Measurements from ENCODE around the gene IL1RAP.

IL1RAP gene

GRCh38 chr3:190495354-190495753 lies 18.5 kb upstream of the IL1RAP start:
- Histone ChIP-seq H3K9me3 (no peaks in the 10 kb centered on the region), H3K27ac (no peak overlapping the region), H3K36me3 (no peaks in the 10 kb centered on the region), H3K27me3 (peaks cover 36% of the 10 kb centered on the region), H3K4me1 (ENCODE audit: control insufficient read depth in 1 of 2, insufficient read depth in 1 of 2, low read depth in 1 of 2, low read length in 1 of 2) (no peaks in the 10 kb centered on the region), H3K4me3 (ENCODE audit: low read depth in 1 of 2, low read length in 1 of 2) (no peak overlapping the region)
- no peak for TF ChIP-seq CTCF (IDR thresholded peaks at IDR 0.05)

- no peaks in the 10 kb centered on the region for H3K36me3 ChIP-seq
- no peak for TF ChIP-seq CTCF (IDR thresholded peaks at IDR 0.05)
Observed at GRCh38 chr3:190495796-190496195, 18.1 kb upstream of the IL1RAP start.

GRCh38 chr3:190496859-190497258 lies 17.0 kb upstream of the IL1RAP start:
- Histone ChIP-seq H3K4me1 (ENCODE audit: control insufficient read depth in 1 of 2, insufficient read depth in 1 of 2, low read depth in 1 of 2, low read length in 1 of 2) (no peaks in the 10 kb centered on the region), H3K27ac (no peak overlapping the region), H3K27me3 (peaks cover 29% of the 10 kb centered on the region), H3K4me3 (ENCODE audit: low read depth in 1 of 2, low read length in 1 of 2) (no peak overlapping the region), H3K9me3 (no peaks in the 10 kb centered on the region), H3K36me3 (no peaks in the 10 kb centered on the region)
- TF ChIP-seq CTCF (IDR thresholded peaks at IDR 0.05) = no peak

More at GRCh38 chr3:190495796-190496195, 18.1 kb upstream of the IL1RAP start:
- Histone ChIP-seq H3K27me3 (peaks cover 36% of the 10 kb centered on the region), H3K27ac (no peak overlapping the region), H3K9me3 (no peaks in the 10 kb centered on the region), H3K4me3 (ENCODE audit: low read depth in 1 of 2, low read length in 1 of 2) (no peak overlapping the region), H3K4me1 (ENCODE audit: control insufficient read depth in 1 of 2, insufficient read depth in 1 of 2, low read depth in 1 of 2, low read length in 1 of 2) (no peaks in the 10 kb centered on the region)

- peaks cover 29% of the 10 kb centered on the region for H3K27me3 ChIP-seq
- H3K36me3 ChIP-seq = no peaks in the 10 kb centered on the region
- no peak overlapping the region for H3K4me3 ChIP-seq (ENCODE audit: low read depth in 1 of 2, low read length in 1 of 2)
- TF ChIP-seq CTCF (IDR thresholded peaks at IDR 0.05) = no peak
- H3K4me1 ChIP-seq (ENCODE audit: control insufficient read depth in 1 of 2, insufficient read depth in 1 of 2, low read depth in 1 of 2, low read length in 1 of 2) = no peaks in the 10 kb centered on the region
- H3K9me3 ChIP-seq = no peaks in the 10 kb centered on the region
- H3K27ac ChIP-seq = no peak overlapping the region
Observed at GRCh38 chr3:190497811-190498210, 16.1 kb upstream of the IL1RAP start.

GRCh38 chr3:190498293-190498692 lies 15.6 kb upstream of the IL1RAP start:
- no peaks in the 10 kb centered on the region for H3K36me3 ChIP-seq
- H3K27ac ChIP-seq = no peak overlapping the region
- no peak overlapping the region for H3K4me3 ChIP-seq (ENCODE audit: low read depth in 1 of 2, low read length in 1 of 2)
- no peaks in the 10 kb centered on the region for H3K4me1 ChIP-seq (ENCODE audit: control insufficient read depth in 1 of 2, insufficient read depth in 1 of 2, low read depth in 1 of 2, low read length in 1 of 2)
- peaks cover 29% of the 10 kb centered on the region for H3K27me3 ChIP-seq
- no peak for TF ChIP-seq CTCF (IDR thresholded peaks at IDR 0.05)
- no peaks in the 10 kb centered on the region for H3K9me3 ChIP-seq

GRCh38 chr3:190499122-190499521 lies 14.8 kb upstream of the IL1RAP start:
- no peak overlapping the region for H3K27ac ChIP-seq
- H3K4me1 ChIP-seq (ENCODE audit: control insufficient read depth in 1 of 2, insufficient read depth in 1 of 2, low read depth in 1 of 2, low read length in 1 of 2) = no peaks in the 10 kb centered on the region
- TF ChIP-seq CTCF (IDR thresholded peaks at IDR 0.05) = no peak
- peaks cover 29% of the 10 kb centered on the region for H3K27me3 ChIP-seq
- H3K36me3 ChIP-seq = no peaks in the 10 kb centered on the region
- no peak overlapping the region for H3K4me3 ChIP-seq (ENCODE audit: low read depth in 1 of 2, low read length in 1 of 2)
- H3K9me3 ChIP-seq = no peaks in the 10 kb centered on the region
